Thyroid gland (tissue), 4 donors: ENCODE results near the gene DOCK1.

Experiments used
- POLR2A ChIP-seq, 2 donors: fragments of 450-650 bp; IDR thresholded peaks; one replicate each; pipeline ENCODE4 v1.6.1; 2017; ENCODE audit warnings: antibody characterized with exemption in 2 of 2, mild to moderate bottlenecking in 2 of 2, moderate library complexity in 1 of 2
- TF ChIP-seq, protein P1 (sequence below), 6 experiments: fragments of 200-600 bp in 3 of 6; fragments of 450-650 bp in 3 of 6; sonication (generic) in 3 of 6; IDR thresholded peaks; one replicate each; pipeline ENCODE4 v1.5.1; 2016 to 2019; ENCODE audit warnings: antibody characterized with exemption in 6 of 6, mild to moderate bottlenecking in 2 of 6, inconsistent platforms in 1 of 6, moderate library complexity in 1 of 6

DNA sequence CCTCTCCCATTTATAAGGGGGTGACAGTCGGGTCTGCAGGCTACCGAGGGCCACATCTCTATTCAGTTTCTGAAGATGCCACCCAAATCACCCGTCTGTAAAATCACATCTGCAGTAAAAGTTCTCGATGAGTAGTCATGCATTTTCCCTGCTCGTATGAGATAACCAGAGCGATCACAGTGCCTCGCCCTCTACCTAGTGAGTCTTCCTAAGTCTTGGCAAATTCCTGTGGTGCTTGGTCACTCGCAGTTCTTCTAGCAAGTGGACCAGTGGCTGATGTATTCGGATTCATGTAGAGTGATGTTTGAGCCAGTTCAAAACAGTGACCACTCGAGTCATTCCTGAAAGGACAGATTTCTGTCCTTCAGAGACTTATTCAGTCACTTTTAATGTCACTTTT lies 246.3 kb downstream of the DOCK1 start:
- TF ChIP-seq, protein P1, sequence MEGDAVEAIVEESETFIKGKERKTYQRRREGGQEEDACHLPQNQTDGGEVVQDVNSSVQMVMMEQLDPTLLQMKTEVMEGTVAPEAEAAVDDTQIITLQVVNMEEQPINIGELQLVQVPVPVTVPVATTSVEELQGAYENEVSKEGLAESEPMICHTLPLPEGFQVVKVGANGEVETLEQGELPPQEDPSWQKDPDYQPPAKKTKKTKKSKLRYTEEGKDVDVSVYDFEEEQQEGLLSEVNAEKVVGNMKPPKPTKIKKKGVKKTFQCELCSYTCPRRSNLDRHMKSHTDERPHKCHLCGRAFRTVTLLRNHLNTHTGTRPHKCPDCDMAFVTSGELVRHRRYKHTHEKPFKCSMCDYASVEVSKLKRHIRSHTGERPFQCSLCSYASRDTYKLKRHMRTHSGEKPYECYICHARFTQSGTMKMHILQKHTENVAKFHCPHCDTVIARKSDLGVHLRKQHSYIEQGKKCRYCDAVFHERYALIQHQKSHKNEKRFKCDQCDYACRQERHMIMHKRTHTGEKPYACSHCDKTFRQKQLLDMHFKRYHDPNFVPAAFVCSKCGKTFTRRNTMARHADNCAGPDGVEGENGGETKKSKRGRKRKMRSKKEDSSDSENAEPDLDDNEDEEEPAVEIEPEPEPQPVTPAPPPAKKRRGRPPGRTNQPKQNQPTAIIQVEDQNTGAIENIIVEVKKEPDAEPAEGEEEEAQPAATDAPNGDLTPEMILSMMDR (IDR thresholded peaks at IDR 0.05) = no peak
- TF ChIP-seq POLR2A (IDR thresholded peaks at IDR 0.05) = no peak
